Stimulated activated CD4-positive, alpha-beta T cell treated with anti-CD3 and anti-CD28 coated beads, Interleukin-2, amount 100 ng/mL, for 48 hours (primary cell): ENCODE results near the gene LSM6.

Experiments used
- DNase-seq, 2 donors: peaks; one replicate each; pipeline ENCODE4 v3.0.0-alpha.2; 2020

Gene LSM6

DNA sequence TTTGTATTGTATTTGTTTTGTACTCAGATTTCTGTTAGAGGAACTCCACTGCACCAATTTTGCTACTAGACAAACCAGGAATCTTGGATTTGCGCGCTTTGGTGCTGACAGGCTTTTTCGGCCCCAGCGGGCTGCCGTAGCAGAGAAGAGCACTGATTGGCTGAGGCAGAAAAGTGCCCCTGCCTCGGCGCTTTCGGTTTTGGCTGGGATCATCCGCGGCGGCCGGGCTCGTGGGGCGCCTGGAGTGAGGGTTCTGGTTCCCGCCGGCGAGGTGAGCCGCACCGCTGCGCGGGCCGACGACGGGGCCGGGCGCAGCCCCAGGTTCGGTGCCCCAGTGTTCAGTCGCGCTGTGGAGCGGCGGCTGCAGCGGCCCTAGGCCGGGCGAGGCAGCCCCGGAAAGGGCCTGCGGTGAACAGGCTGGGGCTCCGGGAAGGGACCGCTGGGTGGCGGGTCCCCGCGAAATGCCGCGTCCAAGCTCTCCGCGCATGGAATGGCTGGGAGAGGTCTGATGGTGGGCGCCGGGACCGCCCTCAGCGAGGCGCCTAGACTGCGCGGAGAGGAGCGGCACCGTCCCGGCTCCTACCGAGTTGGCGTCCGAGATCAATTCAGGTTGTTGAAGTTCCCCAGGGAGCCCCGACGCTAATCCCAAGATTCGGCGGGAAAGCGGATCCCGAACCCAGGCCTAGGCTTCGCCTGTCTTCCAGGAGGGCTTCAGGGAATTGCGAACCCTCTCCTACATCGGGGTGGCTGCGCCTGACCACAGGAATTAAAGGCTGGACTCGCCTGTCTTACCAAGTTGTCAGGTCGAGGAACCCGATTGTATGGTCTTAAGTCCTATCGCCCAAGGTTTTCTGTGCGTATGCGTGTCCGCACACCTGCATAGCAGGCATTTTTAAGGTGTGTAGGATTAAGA lies at the start of gene LSM6:
TSS of gene LSM6 (plus strand) at position 178 of the 913 bp plus-strand sequence. CDS start 7,204 bp downstream, outside the sequence.
- peak; percentile 74 to 79 for DNase-seq

GRCh38 chr4:146132445-146132844 lies 43.1 kb upstream of the LSM6 start:
- peak; percentile 49 to 53 for DNase-seq

DNA sequence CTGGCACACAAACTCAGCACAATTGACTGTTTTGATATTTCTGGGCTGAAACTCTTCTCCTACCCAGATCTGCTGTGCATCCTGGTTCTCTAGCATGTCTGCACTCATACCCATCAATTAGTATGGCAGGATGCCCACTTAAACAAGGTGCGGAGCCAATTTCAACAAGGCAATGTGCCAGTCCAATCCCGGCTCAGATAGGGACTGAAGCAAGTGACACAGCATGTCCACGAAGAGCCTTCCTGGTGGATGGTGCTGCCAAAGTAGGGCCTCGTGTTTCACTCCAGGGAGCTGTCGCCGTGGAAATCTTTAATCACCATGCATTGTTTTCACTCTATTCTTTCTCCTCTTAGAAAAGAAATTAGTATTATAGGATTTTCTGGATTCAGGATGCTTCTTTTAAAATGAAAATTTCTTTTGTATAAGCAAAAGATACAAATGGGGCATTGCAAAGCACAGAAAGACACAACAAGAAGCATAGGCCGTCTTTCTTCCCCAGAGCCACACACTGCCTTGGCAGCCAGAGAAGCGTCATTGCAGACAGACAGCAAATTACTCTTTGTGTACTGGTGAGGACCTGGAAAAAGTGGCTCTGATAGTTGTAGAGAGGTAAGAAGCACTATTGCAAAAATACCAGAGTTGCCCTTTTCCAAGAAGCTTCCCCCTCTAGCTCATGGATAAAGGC lies 40.6 kb upstream of the LSM6 start:
- no peak for DNase-seq

DNA sequence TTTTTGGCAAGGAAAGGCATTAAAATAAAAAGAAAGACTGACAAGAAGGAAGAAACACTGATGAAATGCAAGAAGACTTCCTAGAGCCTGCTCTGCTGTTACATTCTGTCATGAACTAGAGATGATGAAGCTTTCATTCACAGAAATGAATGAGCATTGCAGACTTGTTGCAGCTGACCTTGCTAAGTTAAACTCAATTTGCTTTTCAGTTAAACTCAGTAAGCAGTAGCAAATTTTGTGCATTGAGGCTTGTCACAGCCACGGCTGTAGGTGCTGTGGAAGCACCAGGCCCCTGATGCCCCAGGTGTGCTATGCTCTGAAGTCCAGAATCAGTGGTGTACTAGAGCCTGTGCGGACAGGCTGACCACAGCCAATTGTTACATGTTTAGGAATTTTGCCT lies 39.6 kb upstream of the LSM6 start:
- DNase-seq = no peak

- DNase-seq = no peak
Observed at GRCh38 chr4:146142768-146143167, 32.8 kb upstream of the LSM6 start.

- no peak for DNase-seq
Observed at GRCh38 chr4:146143888-146144287, 31.6 kb upstream of the LSM6 start.

DNA sequence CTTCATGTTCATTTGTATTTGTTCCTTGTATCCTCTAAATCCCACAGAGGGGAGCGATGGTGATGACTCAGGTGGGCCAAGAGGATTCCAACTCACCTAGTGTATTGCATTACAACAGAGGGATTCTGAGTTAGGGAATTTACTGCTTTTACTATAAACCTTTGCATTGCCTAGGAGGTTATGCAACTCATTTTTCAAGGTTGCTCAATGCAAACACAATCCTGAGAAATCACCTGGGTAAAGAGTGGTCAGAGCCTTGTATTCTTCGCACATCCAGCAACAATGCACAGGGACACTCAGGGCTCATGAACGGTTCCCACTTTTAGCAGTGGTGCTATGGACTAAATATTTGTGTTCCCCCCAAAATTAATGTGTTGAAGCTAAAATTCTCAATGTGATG lies 28.6 kb upstream of the LSM6 start:
- no peak for DNase-seq

GRCh38 chr4:146148021-146148420 lies 27.5 kb upstream of the LSM6 start:
- DNase-seq = no peak

- DNase-seq = no peak
Observed at GRCh38 chr4:146154057-146154456, 21.5 kb upstream of the LSM6 start.

DNA sequence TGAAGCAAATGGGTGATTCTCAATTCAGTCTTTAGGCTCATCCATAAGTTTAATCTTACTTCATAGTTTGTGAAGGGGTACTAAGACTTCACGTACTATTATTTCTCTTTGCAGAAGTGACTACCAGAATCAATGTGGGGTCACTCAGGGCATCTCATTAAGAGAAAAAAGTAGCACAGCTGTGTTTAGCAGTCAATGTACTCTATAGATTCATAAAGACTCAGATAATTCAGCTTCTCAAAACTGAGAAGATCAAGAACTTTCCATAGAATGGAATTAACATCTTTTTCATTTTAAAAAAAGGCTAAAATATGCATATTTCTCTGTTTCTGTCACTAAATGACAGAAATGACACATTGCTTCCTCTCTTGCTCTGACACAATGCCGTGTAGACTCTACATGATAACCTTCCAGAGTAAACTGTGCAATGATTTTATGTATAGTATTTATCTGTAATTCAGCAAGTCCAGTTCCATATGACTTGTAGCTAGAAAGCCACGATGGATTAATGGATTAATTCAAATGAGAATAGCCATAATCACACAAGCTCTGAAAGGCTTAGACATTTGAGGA lies 20.3 kb upstream of the LSM6 start:
- DNase-seq = no peak

DNA sequence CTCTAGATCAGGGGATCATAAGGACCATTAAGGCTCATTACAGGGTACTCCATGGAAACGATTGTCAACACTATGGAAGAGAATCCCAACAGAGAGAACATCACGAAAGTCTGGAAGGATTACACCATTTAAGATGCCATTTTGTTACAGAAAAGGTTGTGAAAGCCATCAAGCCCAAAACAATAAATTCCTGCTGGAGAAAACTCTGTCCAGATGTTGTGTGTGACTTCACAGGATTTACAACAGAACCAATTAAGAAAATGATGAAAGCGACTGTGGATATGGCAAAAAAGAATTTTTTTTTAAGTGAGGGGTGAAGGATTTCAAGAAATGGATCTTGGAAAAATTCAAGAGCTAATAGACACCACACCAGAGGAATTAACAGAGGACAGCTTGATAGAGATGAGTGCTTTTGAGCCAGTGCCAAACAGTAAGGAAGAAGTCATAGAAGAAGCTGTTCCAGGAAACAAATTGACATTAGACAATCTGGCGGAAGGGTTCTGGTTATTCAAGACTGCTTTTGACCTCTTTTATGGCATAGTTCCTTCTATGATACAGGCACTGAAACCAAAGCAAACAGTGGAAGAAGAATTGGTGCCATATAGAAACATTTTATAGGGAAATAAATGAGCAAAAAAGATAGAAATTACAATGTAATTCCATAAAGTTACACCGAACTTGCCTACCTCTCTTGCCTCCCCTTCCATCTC lies 17.3 kb upstream of the LSM6 start:
- DNase-seq = no peak

DNA sequence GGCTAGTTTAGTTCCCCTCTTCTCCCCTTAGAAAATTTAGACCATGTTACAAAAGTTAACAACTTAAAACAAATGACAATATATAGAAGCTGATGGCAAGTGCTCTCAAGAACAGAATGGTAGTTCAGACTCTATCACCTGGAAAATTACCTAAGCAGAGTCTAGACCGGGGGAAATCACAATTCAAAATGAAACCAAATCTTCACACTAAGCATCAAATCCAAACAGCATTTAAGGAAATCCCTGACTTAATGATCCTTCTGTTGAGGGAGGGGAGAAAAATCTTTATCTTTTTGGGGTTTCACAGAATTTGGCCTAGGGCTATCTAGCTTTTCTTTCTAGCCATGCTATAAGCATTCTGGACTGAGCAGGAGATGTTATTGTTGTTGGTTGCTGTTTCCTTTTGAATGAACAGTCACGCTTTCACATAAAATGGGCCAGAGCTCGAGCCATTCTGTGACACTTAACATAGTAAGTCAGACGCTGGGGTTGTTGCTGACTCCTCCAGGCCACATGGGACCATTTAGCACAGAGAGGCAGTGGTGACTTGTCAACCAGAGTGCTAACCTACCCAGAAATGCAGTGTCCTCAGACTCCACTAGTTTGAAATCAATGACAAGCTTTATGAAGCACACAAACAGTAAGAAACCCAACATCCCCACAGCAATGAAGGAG lies 16.0 kb upstream of the LSM6 start:
- no peak for DNase-seq

DNA sequence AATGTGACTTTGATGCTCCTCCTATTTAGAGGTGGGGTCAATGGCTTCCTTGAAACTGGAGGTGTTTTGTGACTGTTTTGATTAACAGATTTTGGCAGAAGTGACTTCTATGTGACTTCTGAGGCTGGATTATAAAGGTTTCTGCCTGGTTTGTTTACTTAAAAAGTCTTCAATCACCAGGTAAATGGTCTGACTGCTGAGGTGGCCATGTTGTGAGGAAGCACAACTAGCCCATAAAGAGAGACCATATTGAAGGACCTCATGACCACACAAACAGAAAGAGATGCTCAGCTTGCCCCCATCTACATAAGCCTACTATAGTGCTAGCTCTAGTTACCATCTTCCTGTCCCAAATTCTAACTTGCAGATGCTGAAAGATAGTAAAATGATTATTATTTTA lies 14.3 kb upstream of the LSM6 start:
- no peak for DNase-seq

DNA sequence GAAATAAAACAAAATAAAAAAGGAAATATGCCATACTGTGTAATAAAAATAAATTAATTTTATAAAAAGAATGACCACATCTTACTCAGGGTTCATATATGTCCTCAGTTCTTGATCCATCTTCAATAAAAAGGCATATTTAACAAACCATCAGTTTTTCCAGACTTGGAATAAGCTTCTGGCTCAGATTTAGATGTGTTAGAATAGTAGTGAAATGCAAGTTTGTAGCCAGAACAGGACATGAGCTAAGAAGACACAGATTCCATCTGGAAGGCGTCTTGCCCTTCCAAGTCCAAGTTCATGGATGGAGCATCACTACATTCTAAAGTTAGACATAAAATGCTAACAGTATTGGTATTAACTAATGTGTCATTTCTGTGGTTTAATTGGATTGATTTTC lies 10.3 kb upstream of the LSM6 start:
- no peak for DNase-seq

DNA sequence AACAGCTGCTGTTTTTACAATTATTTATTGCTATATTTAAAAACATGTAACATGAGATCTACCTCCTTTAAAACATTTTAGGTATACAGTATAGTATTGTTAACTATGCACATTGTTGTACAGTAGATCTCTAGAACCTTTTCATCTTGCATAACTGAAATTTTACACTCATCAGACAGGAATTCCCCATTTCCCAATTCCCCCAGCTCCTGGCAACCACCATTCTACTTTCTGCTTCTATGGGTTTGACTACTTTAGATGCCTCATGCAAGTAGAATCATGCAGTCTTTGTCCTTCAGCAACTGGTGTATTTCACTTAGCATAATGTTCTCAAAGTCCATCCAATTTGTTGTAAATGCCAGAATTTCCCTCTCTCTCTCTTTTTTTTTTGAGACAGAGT lies 9.7 kb upstream of the LSM6 start:
- no peak for DNase-seq

GRCh38 chr4:146170149-146170548 lies 5.4 kb upstream of the LSM6 start:
- no peak for DNase-seq

- DNase-seq = no peak
Observed at GRCh38 chr4:146176891-146177290, 1.4 kb downstream of the LSM6 start.

- DNase-seq = no peak
Observed at GRCh38 chr4:146178126-146178525, 2.6 kb downstream of the LSM6 start.

GRCh38 chr4:146179784-146180370 lies 4.4 kb downstream of the LSM6 start:
- DNase-seq = no peak

DNA sequence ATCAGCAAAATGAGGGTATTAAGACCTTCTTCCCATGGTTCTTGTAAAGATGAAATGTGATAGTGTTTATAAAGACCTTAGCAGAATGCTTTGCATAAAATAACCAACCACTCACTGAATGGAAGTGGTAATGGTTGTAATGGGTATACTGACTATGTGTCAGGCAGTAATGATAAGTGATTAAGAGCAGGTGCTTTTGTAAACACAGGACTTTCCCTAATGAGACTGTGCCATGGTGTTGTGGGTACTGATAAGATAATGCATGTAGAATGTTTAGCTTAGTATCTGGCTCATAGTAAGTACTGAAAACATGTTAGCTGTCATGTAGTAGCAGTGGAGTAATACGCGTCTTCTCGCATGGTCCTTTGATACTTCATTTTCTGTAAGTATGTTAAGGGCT lies 6.9 kb downstream of the LSM6 start:
- no peak for DNase-seq

- no peak for DNase-seq
Observed at GRCh38 chr4:146183209-146183608, 7.7 kb downstream of the LSM6 start.

GRCh38 chr4:146186041-146186440 lies 10.5 kb downstream of the LSM6 start:
- no peak for DNase-seq
